NCI-H146 treated with DMSO at 0.1 percent for 48 hours (cell line): Measurements from ENCODE around the gene GRIK4.

Experiments
- DNase-seq: peaks from one replicate; lab custom pipeline; 2025; ENCODE audit not compliant: unreplicated experiment; lab: John Stamatoyannopoulos, UW

Gene GRIK4

GRCh38 chr11:120629407-120630080, 118.0 kb downstream of the GRIK4 start:
- DNase-seq, result no peak

GRCh38 chr11:120630122-120630521, 118.6 kb downstream of the GRIK4 start:
- no peak for DNase-seq

- DNase-seq, result no peak
Observed at GRCh38 chr11:120632579-120632978, 121.0 kb downstream of the GRIK4 start.

GRCh38 chr11:120633616-120634393, 122.3 kb downstream of the GRIK4 start:
- no peak for DNase-seq

DNA sequence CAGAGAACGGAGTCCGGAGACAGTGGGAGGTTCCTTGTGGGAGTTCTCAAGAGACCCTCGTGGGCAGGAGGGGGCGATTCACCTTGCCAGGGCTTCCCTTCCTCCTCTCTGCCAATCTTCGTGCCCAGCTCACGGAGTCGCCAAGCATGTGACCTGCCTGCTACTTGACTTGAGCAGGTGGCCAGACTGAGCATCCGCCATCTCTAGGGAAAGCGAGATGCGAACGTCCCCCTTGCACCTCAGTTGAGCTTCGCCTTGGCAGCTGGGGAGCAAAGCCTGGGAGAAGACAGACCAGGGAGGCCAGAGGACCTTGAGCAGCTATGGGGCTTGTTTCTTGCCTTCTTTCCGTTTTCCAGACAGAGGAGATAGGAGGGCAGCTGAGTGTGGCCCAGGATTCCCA, 123.2 kb downstream of the GRIK4 start:
- no peak for DNase-seq

- DNase-seq, result no peak
Observed at GRCh38 chr11:120635136-120635810, 123.7 kb downstream of the GRIK4 start.

GRCh38 chr11:120637131-120637530, 125.6 kb downstream of the GRIK4 start:
- no peak for DNase-seq

- DNase-seq, result no peak
Observed at GRCh38 chr11:120642196-120642894, 130.8 kb downstream of the GRIK4 start.

- DNase-seq, result no peak
Observed at GRCh38 chr11:120643284-120643683, 131.7 kb downstream of the GRIK4 start.

GRCh38 chr11:120645639-120646038, 134.1 kb downstream of the GRIK4 start:
- peak; percentile 66 for DNase-seq

DNA sequence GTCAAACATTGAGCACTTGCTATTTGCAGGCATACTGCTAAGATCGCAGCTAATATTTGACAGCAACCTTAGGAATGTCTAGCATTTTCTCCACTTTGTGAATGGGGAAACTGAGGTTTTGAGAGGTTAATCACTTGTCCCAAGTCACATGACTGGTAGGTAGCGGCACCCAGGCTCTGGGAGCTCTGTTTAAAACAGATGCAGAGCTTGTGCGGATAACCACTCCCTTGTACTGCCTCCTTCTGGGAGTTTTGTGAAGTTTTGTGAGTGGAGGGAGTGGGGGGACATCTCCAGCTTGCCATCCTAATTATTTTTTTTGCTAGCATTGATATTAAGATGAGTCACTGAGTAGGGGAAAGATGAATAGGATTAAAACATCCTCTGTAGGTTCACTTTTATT, 134.7 kb downstream of the GRIK4 start:
- DNase-seq, result no peak

GRCh38 chr11:120647681-120648080, 136.1 kb downstream of the GRIK4 start:
- DNase-seq, result no peak

GRCh38 chr11:120648771-120649170, 137.2 kb downstream of the GRIK4 start:
- DNase-seq, result no peak

- no peak for DNase-seq
Observed at GRCh38 chr11:120649316-120649715, 137.8 kb downstream of the GRIK4 start.

GRCh38 chr11:120651396-120651795, 139.8 kb downstream of the GRIK4 start:
- no peak for DNase-seq

GRCh38 chr11:120651836-120652235, 140.3 kb downstream of the GRIK4 start:
- DNase-seq, result no peak

- DNase-seq, result no peak
Observed at GRCh38 chr11:120652705-120653335, 141.3 kb downstream of the GRIK4 start.

- DNase-seq, result no peak
Observed at GRCh38 chr11:120655589-120655988, 144.0 kb downstream of the GRIK4 start.

- DNase-seq, result no peak
Observed at GRCh38 chr11:120657306-120658070, 145.9 kb downstream of the GRIK4 start.

- DNase-seq, result no peak
Observed at GRCh38 chr11:120658071-120658423, 146.5 kb downstream of the GRIK4 start.
